Measurements from ENCODE around the gene TMEM134. TPM values are rescaled to one million over a fixed set of nuclear protein-coding genes. Genes with fewer than 3 reads are reported as not detected.

Gene TMEM134
- total and polyA plus RNA-seq, 10 of the 15 experiments (the other 5 are each of a cell fraction or from before 2014, with no cell fraction given): 1.6 to 93.8 (median 27.8) TPM

GRCh38 chr11:67516806-67517205, 47.8 kb upstream of the TMEM134 start:
- Histone ChIP-seq H3K4me2 (ENCODE audit: control insufficient read depth, insufficient read depth) (no peak overlapping the region), H2AFZ (ENCODE audit: control insufficient read depth, low read depth, low read length) (no peak overlapping the region), H3K4me3 (no peak overlapping the region), H3K79me2 (ENCODE audit: control insufficient read depth, insufficient read depth, low read length) (no peaks in the 10 kb centered on the region), H3K27me3 (replicated peaks in 1 of 2; ENCODE audit: control insufficient read depth in 2 of 2, insufficient read depth in 2 of 2, low read length in 1 of 2) (no peaks in the 10 kb centered on the region; a peak in 2 of 4 replicates), H3K27ac (ENCODE audit: control insufficient read depth, insufficient read depth) (no peak overlapping the region), H3K9ac (ENCODE audit: control insufficient read depth, insufficient read depth, low read length) (no peak overlapping the region), H3K9me3 (replicated peaks; ENCODE audit: control insufficient read depth, insufficient read depth, low read length) (no peaks in the 10 kb centered on the region), H3K36me3 (ENCODE audit: control insufficient read depth in 2 of 2, insufficient read depth in 2 of 2, low read length in 1 of 2) (no peaks in the 10 kb centered on the region), H4K20me1 (ENCODE audit: control insufficient read depth, insufficient read depth) (no peaks in the 10 kb centered on the region), H3K4me1 (ENCODE audit: control insufficient read depth, insufficient read depth, low read length) (no peaks in the 10 kb centered on the region)
- no peak for FAIRE-seq
- 53% methylated on average over 9 of the region's 9 CpGs for WGBS (ENCODE audit: insufficient coverage, insufficient replicate concordance, low lambda C conversion rate, missing lambda C conversion rate)
- in situ Hi-C loops (cut with MboI): no loop called here
- DNase-seq (ENCODE audit: low read depth, low spot score): no peak
- intact Hi-C loops (cut with micrococcal nuclease; ENCODE audit: unreplicated experiment): no loop called here
- CTCF ChIA-PET: no interaction called here
- RAD21 ChIA-PET (ENCODE audit: unreplicated experiment): no interaction called here
- no peak for ATAC-seq
- SMC1A ChIA-PET (ENCODE audit: uncharacterized antibody, unreplicated experiment): interaction anchor here (0.6 kb wide), 1 partner anchor 139 kb away, joined by 3 read pairs; no protein-coding TSS in a partner anchor
- no TSS peak for BruUV-seq (replicated peaks)
- POLR2A ChIA-PET: no interaction called here
- TF ChIP-seq LARP7 (IDR thresholded peaks at IDR 0.05): no peak
- no peak for TF ChIP-seq KLF5 (IDR thresholded peaks at IDR 0.05; ENCODE audit: partially characterized antibody)
- TF ChIP-seq ATF2 (IDR thresholded peaks at IDR 0.05; ENCODE audit: low read length): no peak
- TF ChIP-seq, protein P1, sequence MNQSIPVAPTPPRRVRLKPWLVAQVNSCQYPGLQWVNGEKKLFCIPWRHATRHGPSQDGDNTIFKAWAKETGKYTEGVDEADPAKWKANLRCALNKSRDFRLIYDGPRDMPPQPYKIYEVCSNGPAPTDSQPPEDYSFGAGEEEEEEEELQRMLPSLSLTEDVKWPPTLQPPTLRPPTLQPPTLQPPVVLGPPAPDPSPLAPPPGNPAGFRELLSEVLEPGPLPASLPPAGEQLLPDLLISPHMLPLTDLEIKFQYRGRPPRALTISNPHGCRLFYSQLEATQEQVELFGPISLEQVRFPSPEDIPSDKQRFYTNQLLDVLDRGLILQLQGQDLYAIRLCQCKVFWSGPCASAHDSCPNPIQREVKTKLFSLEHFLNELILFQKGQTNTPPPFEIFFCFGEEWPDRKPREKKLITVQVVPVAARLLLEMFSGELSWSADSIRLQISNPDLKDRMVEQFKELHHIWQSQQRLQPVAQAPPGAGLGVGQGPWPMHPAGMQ (IDR thresholded peaks at IDR 0.05; ENCODE audit: borderline replicate concordance): no peak
- no peak for TF ChIP-seq BCL11A (IDR thresholded peaks at IDR 0.05; ENCODE audit: low read depth, low read length)
- no peak for TF ChIP-seq ZNF592 (IDR thresholded peaks at IDR 0.05)
- TF ChIP-seq PML (IDR thresholded peaks at IDR 0.05; ENCODE audit: low read length): no peak
- TF ChIP-seq ASH2L (IDR thresholded peaks at IDR 0.05; ENCODE audit: borderline replicate concordance, low read depth): no peak
- no peak for TF ChIP-seq CBFB (IDR thresholded peaks at IDR 0.05; ENCODE audit: low read depth)
- TF ChIP-seq POU2F2 (IDR thresholded peaks at IDR 0.05; ENCODE audit: borderline replicate concordance, low read depth, low read length): no peak
- no peak for TF ChIP-seq KAT2A (conservative IDR thresholded peaks at IDR 0.05; ENCODE audit: control insufficient read depth, low read depth, low read length)

Data from GM12878 (cell line).